C4-2B (cell line): ENCODE results near the gene BANF2.

ENCODE experiments used
- CTCF ChIP-seq: fragments of 450-650 bp; conservative IDR thresholded peaks from 2 replicates; pipeline ENCODE4 v1.5.1; 2017; ENCODE audit warnings: mild to moderate bottlenecking
- ZFX ChIP-seq: fragments of 450-650 bp; IDR thresholded peaks from 2 replicates; pipeline ENCODE4 v1.6.1; 2017

- TF ChIP-seq CTCF (no peak), ZFX (no peak)
These were observed 85.2 kb downstream of the BANF2 start for GRCh38 chr20:17785007-17785406.
